LNCAP (cell line): ENCODE measurements around the gene KCTD5.

ENCODE experiments used
- TF ChIP-seq, protein P1 (sequence below): fragments of 450-650 bp; IDR thresholded peaks from 2 replicates; pipeline ENCODE4 v1.5.1; 2017; ENCODE audit warnings: mild to moderate bottlenecking

The KCTD5 gene

DNA sequence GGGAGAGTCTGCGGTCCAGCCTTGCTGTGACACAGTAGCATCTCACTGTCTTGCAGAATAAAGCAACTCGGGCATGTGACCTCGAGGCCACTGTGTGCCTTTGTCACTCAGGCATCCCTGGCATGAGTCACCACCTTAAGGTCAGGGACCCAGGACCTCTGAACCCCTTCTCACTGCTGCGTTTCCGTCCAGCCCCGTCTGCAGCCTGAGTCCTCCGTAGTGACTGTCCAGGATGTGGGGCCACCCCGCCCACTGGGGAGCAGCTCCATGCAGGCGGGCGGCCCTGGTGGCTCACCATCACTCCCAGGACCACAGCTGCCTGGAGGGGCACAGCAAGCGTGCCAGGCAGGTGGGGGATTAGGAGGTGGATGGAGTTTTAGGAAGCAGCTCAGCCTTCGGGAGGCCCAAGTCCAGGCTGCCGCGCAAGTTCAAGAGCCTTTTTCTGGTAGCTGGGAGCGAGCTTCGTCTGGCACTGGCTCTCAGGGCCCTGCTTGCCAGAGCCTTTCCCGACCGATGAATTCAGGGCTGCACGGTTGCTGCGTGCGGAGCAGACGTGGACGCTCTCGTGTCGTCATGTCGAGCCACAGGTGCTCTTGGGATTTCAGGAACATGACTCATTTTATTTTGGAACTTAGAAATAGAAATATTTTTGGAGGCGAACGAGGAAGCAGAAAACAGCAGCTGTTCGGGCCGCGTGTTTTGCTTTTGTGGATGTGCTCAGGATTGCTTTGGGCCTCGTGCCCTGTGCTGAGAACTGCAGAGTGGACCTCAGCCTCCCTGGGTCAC, 16.8 kb downstream of the KCTD5 start:
- TF ChIP-seq, protein P1, sequence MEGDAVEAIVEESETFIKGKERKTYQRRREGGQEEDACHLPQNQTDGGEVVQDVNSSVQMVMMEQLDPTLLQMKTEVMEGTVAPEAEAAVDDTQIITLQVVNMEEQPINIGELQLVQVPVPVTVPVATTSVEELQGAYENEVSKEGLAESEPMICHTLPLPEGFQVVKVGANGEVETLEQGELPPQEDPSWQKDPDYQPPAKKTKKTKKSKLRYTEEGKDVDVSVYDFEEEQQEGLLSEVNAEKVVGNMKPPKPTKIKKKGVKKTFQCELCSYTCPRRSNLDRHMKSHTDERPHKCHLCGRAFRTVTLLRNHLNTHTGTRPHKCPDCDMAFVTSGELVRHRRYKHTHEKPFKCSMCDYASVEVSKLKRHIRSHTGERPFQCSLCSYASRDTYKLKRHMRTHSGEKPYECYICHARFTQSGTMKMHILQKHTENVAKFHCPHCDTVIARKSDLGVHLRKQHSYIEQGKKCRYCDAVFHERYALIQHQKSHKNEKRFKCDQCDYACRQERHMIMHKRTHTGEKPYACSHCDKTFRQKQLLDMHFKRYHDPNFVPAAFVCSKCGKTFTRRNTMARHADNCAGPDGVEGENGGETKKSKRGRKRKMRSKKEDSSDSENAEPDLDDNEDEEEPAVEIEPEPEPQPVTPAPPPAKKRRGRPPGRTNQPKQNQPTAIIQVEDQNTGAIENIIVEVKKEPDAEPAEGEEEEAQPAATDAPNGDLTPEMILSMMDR: no peak

DNA sequence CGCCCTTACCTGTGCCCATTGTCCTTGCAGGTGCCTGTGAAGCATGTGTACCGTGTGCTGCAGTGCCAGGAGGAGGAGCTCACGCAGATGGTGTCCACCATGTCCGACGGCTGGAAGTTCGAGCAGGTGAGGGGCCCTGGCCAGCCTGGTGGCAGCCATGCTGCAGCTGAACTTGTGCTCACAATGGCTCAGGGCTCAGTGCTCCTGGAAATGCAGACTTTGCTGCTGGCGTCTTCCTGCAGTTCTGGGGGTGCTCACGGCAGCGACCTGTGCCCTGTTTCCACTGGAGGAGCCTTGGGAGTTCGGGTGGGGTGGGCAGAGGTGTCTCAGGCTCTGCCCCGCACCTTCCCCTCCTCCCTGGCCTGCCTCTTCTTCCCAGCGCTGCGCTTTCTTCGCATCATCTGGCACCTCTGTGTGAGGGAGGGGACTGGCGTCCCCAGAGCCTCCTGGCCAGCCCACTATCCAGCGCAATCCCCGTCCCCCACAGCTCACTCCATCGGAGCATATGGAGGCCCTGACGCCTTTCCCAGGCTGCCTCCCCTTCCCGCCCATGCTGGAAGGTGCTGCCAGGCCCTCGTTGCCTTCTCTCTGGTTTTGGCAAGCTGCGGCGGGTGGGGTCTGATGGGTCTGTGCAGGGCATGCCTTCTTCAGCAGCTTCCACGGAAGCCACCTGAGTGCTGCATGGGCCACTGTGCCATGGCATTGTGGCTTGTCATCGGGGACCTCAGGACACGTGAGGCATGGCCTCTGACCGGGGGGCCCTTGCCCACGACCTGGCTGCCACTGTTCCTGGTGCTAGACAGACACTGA, 17.7 kb downstream of the KCTD5 start:
- TF ChIP-seq, protein P1: no peak

DNA sequence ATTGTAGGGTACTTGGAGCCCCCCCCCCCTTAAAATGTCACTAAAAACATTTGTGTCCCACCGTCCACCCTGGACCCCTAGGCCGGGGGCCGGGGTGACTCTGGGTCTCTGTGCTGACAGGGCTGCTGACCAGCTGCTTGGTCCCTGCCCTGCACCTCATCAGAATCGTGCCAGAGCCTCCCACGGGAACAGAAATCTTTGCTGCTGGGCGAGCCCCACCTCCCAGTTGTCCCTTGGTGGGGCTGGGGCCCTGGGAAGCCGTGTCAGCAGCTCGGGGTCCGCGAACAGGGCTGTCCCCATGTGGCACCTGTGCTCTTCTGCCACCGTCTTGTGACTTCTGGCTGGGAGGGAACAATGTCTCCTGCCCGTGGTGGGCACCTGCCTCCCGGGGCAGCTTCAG, 18.5 kb downstream of the KCTD5 start:
- TF ChIP-seq, protein P1: no peak

DNA sequence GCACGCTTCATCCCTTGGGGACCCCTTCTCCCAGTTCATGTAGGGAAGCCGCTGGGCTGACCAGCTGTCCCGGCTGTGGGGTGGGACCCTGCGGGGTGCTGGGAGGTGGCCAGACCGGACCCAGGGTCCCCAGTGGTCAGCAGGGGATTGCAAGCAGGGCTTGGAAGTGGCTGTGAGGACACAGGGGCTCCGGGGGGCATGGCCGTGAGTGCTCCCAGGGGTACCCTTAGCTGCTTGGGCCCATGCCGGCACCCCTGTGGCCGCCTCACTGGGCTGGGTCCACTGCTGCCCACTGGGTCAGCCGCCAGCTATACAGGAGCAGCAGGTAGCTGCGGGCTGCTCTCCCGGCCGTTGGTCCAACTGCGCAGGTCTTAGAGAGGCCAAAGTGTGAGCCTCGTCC, 18.9 kb downstream of the KCTD5 start:
- TF ChIP-seq, protein P1: no peak

DNA sequence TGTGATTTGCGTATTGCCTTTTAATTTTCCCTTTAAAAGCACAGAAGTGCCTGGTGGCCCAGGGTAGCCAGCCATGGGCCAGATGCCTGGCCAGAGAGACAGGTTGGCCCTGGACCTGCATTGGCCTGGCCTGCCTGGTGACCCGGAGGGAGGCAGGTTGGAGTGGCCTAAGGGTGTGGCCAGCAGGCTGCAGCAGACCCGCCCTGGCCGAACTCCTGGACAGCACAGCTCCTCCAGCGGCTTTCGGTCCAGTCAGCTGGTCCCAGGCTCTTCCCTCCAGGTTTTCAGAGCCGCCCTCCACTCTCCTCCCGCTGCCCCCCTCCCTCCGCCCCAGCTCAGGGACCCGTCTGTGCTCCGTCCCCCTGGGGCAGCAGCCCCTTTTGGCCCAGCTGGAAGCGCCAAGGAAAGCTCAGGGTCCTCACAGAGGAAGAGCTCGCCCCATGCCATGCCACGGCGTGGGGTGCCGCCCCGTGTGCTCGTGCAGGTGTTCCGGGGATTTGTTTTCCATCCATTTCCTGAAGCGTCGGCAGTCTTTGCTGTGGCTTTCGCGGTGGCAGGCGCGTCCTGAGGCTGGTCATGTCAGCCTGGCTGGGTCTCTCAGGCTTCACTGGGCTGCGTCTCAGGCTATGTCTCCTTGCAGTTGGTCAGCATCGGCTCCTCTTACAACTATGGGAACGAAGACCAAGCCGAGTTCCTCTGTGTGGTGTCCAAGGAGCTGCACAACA, 19.6 kb downstream of the KCTD5 start:
- TF ChIP-seq, protein P1: no peak

DNA sequence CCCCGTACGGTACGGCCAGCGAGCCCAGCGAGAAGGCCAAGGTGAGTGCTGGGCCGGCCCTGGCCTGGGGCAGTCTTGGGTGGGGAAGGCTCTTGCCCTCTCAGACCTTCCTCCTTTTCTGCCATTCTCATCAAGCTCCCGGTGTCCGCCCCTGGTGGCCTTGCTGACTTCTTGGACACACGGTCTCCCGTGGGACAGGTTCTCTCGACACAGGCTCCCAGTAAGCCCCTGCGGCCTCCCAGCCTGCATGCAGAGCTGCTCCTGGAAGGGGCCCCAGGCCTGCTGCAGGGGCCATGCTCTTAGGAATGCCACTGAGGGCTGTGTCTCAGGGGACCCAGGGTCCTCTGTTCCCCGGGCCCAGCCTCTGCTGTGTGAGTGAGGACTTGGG, 20.1 kb downstream of the KCTD5 start:
- TF ChIP-seq, protein P1: no peak
